Spleen (tissue), 11 donors: ENCODE measurements around the gene SH3BGRL3. TPM values are rescaled to one million over a fixed set of nuclear protein-coding genes. Genes with fewer than 3 reads are reported as not detected.
A peak's percentile ranks its signal among the peaks of the same experiment; 100 is the strongest.

Experiments
- DNase-seq: peaks from one replicate; pipeline ENCODE4 v3.0.0-alpha.2; 2020
- H3K27ac ChIP-seq, 8 donors: fragments of 200-600 bp; sonication (generic) in 7 of 8; 1 replicate in 4 of 8; 2 replicates in 4 of 8; pipeline versions ENCODE4 v1.5.0 to v1.8.0; 2016 to 2021; ENCODE audit warnings: inconsistent platforms in 4 of 8, mild to moderate bottlenecking in 4 of 8, moderate library complexity in 1 of 8
- H3K27me3 ChIP-seq, 7 donors: fragments of 200-600 bp; sonication (generic) in 6 of 7; replicated peaks in 1 of 7; 1 replicate in 4 of 7; 2 replicates in 3 of 7; pipeline versions ENCODE4 v1.5.0 to v1.8.0; 2016 to 2021; ENCODE audit warnings: inconsistent platforms in 3 of 7, mild to moderate bottlenecking in 1 of 7
- H3K36me3 ChIP-seq, 6 donors: fragments of 200-600 bp; sonication (generic) in 5 of 6; 1 replicate in 4 of 6; 2 replicates in 2 of 6; pipeline versions ENCODE4 v1.5.0 to v1.8.0; 2016 to 2021; ENCODE audit warnings: inconsistent platforms in 2 of 6
- H3K4me1 ChIP-seq, 6 donors: fragments of 200-600 bp; sonication (generic) in 5 of 6; 1 replicate in 3 of 6; 2 replicates in 3 of 6; pipeline versions ENCODE4 v1.5.0 to v1.8.0; 2016 to 2021; ENCODE audit warnings: inconsistent platforms in 3 of 6
- H3K4me3 ChIP-seq, 8 donors: fragments of 200-600 bp; sonication (generic) in 7 of 8; 1 replicate in 4 of 8; 2 replicates in 4 of 8; pipeline versions ENCODE4 v1.5.0 to v1.8.0; 2016 to 2021; ENCODE audit warnings: inconsistent platforms in 4 of 8, mild to moderate bottlenecking in 4 of 8, moderate library complexity in 2 of 8
- H3K9me3 ChIP-seq, 8 donors: fragments of 200-600 bp; sonication (generic) in 7 of 8; 1 replicate in 4 of 8; 2 replicates in 4 of 8; pipeline versions ENCODE4 v1.5.0 to v1.8.0; 2016 to 2021; ENCODE audit warnings: inconsistent platforms in 4 of 8
- POLR2A ChIP-seq, 3 donors: fragments of 450-650 bp; IDR thresholded peaks; one replicate each; pipeline ENCODE4 v1.5.1; 2017; ENCODE audit warnings: antibody characterized with exemption in 3 of 3, mild to moderate bottlenecking in 1 of 3
- POLR2AphosphoS5 ChIP-seq, 3 donors: sonication (generic); formaldehyde crosslinking; IDR thresholded peaks; one replicate each; pipeline ENCODE4 v1.5.1; 2017; ENCODE audit warnings: antibody characterized with exemption in 3 of 3
- WGBS, 5 donors: extraction: QIAGEN DNeasy Blood & Tissue Kit in 3 of 5; methylation state at CpG; one replicate each; pipeline versions ENCODE4 v1.1.5 to v1.1.7; 2013 to 2018; 5-methylcytosine and 5-hydroxymethylcytosine counted together
- intact Hi-C: fragments of 100-400 bp; cut with DNase I; formaldehyde crosslinking; loops from one replicate; pipeline ENCODE4 v1.15.0; 2023; ENCODE audit warnings: low total_unique reads
- polyA plus RNA-seq, 3 donors: library from polyadenylated mRNA; stranded (reverse); fragments of 200-250 nt; gene quantifications; one replicate each; pipeline ENCODE4 v1.2.1, GENCODE V29; 2013
- total RNA-seq, 7 donors: library from RNA; depleted of rRNA in 3 of 7; stranded (reverse); fragments of >200 nt in 3 of 7; fragmentation: NEBNext Ultra II Directional in 4 of 7; extraction: Animal tissue kit (Norgen Biotek cat#: 25700) in 4 of 7; gene quantifications; one replicate each; pipeline versions ENCODE4 v1.1.0 to v1.2.1, GENCODE V29; 2016 to 2021
- TF ChIP-seq, protein P1 (sequence below), 11 experiments: fragments of 200-600 bp in 7 of 11; fragments of 450-650 bp in 4 of 11; sonication (generic) in 4 of 11; IDR thresholded peaks in 8 of 11; conservative IDR thresholded peaks in 3 of 11; 1 replicate in 7 of 11; 2 replicates in 4 of 11; pipeline versions ENCODE4 v1.4.0 to v1.8.0; 2016 to 2021; ENCODE audit warnings: antibody characterized with exemption in 11 of 11, inconsistent platforms in 4 of 11, mild to moderate bottlenecking in 1 of 11
- donor health status: healthy with polysubstance abuse.
- donor health status: DM: no; HTN: no; CAD: no; lungs with moderate emphysema.
- donor health status: DM: no; HTN: no; CAD: no.
- donor health status: Bipolar disorder and iron deficiency.
- donor health status: healthy.
- donor health status: DM: no; HTN: no; CAD: no.
- donor health status: DM: yes; HTN: yes; CAD: no.

Gene SH3BGRL3
- total and polyA plus RNA-seq, 10 donors = 139 to 319 (median 242) TPM

DNA sequence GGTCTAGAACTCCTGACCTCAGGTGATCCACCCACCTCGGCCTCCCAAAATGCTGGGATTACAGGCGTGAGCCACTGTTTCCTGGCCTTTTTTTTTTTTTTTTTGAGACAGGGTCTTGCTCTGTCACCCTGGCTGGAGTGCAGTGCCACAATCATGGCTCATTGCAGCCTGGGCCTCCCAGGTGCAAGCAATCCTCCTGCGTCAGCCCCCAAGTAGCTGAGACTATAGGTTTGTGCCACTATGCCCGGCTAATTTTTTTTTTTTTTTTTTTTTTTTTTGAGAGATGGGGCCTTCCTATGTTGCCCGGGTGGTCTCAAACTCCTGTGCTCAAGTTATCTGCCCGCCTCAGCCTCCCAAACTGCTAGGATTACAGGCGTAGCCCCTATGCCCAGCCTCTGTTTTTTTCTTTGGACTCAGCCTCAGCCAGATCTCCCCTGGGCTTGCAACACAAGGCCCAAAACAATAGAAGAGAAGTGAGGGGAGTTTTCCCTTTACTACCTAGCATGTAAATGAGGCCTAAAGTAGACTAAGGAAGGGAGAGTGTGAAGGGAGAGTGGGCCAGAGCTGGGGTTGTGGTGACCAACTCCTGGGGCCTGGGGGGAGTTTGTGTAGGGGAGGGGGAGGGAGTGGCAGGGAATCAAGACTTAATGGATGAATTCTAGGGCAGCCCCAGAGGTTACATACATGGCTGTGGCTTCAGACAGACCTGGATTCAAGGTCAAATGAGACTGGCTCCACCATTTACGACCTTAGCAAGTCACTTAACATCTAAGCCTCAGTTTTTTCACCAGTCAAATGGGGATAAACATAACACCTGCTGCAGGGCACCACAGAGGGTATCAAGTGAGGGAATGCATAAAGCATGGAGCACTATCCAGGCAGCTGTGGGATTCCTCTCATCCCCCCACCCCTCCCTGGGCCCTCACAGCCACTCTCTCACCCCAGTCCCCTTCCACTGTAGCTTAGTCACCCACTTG, 36.3 kb downstream of the SH3BGRL3 start:
- Histone ChIP-seq H3K27ac (peak overlapping the region; percentile 51 to 92 (median 84)), H3K36me3 (peaks cover 0 to 15% (median under 1%) of the 10 kb centered on the region in 6 donors), H3K9me3 (no peaks in the 10 kb centered on the region), H3K4me3 (peak overlapping the region in 2 of 8 donors; percentile 73 to 85), H3K27me3 (no peaks in the 10 kb centered on the region), H3K4me1 (peaks cover 23 to 87% (median 73%) of the 10 kb centered on the region in 6 donors)
- intact Hi-C loops = no loop called here
- TF ChIP-seq POLR2A (IDR thresholded peaks at IDR 0.05) (no peak), POLR2AphosphoS5 (IDR thresholded peaks at IDR 0.05) (no peak)
- TF ChIP-seq, protein P1, sequence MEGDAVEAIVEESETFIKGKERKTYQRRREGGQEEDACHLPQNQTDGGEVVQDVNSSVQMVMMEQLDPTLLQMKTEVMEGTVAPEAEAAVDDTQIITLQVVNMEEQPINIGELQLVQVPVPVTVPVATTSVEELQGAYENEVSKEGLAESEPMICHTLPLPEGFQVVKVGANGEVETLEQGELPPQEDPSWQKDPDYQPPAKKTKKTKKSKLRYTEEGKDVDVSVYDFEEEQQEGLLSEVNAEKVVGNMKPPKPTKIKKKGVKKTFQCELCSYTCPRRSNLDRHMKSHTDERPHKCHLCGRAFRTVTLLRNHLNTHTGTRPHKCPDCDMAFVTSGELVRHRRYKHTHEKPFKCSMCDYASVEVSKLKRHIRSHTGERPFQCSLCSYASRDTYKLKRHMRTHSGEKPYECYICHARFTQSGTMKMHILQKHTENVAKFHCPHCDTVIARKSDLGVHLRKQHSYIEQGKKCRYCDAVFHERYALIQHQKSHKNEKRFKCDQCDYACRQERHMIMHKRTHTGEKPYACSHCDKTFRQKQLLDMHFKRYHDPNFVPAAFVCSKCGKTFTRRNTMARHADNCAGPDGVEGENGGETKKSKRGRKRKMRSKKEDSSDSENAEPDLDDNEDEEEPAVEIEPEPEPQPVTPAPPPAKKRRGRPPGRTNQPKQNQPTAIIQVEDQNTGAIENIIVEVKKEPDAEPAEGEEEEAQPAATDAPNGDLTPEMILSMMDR (IDR thresholded peaks at IDR 0.05 in 8 of 11, conservative IDR thresholded peaks at IDR 0.05 in 3 of 11) = no peak
- WGBS, 5 donors = 68 to 73% (median 71%) methylated on average over 8 of the region's 8 CpGs
- DNase-seq = no peak

DNA sequence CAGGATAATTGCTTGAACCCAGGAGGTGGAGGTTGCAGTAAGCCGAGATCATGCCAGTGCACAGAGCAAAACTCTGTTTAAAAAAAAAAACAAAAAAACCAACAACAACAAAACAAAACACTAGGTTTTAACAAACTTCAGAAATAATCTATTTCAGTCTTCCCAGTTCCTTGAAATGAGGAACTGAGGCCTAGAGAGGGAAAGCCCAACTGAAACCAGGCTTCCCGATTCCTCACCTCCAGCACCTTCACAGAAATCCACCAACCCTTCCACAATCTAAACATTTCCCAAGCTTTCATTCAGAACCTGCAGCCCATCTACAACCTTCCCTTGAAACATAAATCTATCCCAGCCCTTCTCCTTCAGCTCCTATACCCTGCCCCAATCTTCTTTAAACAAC, 37.3 kb downstream of the SH3BGRL3 start:
- no peak for DNase-seq
- Histone ChIP-seq H3K27ac (peak overlapping the region; percentile 57 to 92 (median 84)), H3K36me3 (peaks cover 0 to 24% (median 6%) of the 10 kb centered on the region in 6 donors), H3K27me3 (no peaks in the 10 kb centered on the region), H3K9me3 (no peaks in the 10 kb centered on the region), H3K4me1 (peaks cover 33 to 97% (median 83%) of the 10 kb centered on the region in 6 donors), H3K4me3 (peak overlapping the region in 7 of 8 donors; percentile 52 to 85 (median 67))
- TF ChIP-seq, protein P1 (IDR thresholded peaks at IDR 0.05 in 8 of 11, conservative IDR thresholded peaks at IDR 0.05 in 3 of 11) = no peak
- TF ChIP-seq POLR2A (IDR thresholded peaks at IDR 0.05) (no peak), POLR2AphosphoS5 (IDR thresholded peaks at IDR 0.05) (no peak)
- intact Hi-C loops = no loop called here
- WGBS, 5 donors = 50 to 63% (median 60%) methylated on average over 2 of the region's 2 CpGs

DNA sequence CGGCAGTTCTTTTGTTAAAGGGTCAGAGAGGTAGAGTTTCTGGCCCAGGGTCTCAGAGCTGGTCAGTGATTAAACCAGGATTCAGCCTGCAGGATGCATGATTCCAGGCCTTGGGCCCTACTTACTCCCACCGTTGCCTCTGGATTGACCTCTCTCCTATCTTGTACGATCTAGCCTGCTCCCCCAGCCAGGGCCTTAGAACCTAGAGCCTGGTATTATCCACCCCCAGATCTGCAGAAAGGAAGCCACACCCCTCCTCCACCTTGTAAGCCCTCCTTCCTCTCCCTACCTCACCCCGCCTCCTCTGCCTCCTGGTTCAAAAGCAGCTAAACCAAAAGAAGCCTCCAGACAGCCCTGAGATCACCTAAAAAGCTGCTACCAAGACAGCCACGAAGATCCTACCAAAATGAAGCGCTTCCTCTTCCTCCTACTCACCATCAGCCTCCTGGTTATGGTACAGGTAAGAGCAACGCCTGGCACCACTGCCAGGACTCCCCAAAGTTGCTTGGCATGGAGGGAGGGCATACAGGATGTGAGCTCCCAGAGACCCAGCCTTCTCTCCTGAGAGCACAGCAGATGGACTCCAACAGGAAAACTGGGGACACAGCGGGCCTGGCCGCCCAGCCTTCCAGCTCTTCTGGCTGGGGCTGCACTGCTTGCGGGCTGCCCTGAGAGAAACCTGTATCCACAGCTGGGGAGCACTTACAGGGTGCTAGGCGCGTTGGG, 37.9 kb downstream of the SH3BGRL3 start, which contains the start of gene CD52:
Gene CD52 (plus strand): TSS at position 347 of the 726 bp plus-strand sequence. CDS start 60 bp downstream, at position 407.
- Histone ChIP-seq H3K9me3 (no peaks in the 10 kb centered on the region), H3K4me3 (peak within 1 kb of the TSS; percentile 52 to 85 (median 64)), H3K36me3 (peaks cover 0 to 30% (median 7%) of the 10 kb centered on the region in 6 donors), H3K27me3 (no peaks in the 10 kb centered on the region), H3K4me1 (peaks cover 34 to 99% (median 87%) of the 10 kb centered on the region in 6 donors), H3K27ac (peak within 1 kb of the TSS; percentile 57 to 92 (median 84))
- TF ChIP-seq POLR2A (IDR thresholded peaks at IDR 0.05) (peak in 2 of 3 donors; percentile 49 to 67), POLR2AphosphoS5 (IDR thresholded peaks at IDR 0.05) (peak; percentile 51 to 95 (median 64))
- TF ChIP-seq, protein P1 (IDR thresholded peaks at IDR 0.05 in 8 of 11, conservative IDR thresholded peaks at IDR 0.05 in 3 of 11) = no peak
- WGBS, 5 donors = 26 to 37% (median 31%) methylated on average over 10 to 12 of the region's 12 CpGs
- peak; percentile 87 for DNase-seq
- intact Hi-C loops = no loop called here
